H1 (cell line): ENCODE results near the gene MCHR1. TPM values are rescaled to one million over a fixed set of nuclear protein-coding genes. Genes with fewer than 3 reads are reported as not detected.

Source experiments
- CTCF ChIA-PET: fragments of 300-600 bp; sonication (Branson Sonifier 250); formaldehyde crosslinking; loops from one replicate; lab custom pipeline; 2021; ENCODE audit not compliant: partially characterized antibody; lab: Charles Lee
- POLR2A ChIA-PET: fragments of 300-600 bp; sonication (Branson Sonifier 250); formaldehyde crosslinking; loops from one replicate; lab custom pipeline; 2021; ENCODE audit warnings: inconsistent platforms; ENCODE audit not compliant: partially characterized antibody; lab: Charles Lee
- DNase-seq, 2 experiments: peaks; one replicate each; pipeline versions ENCODE4 v3.0.0 to v3.0.0-alpha.2; 2010 to 2022; ENCODE audit warnings: low spot score in 2 of 2, low read depth in 1 of 2, mixed read lengths in 1 of 2
- FAIRE-seq: peaks from 2 replicates; lab custom pipeline; 2011; peaks lifted over from hg19 to GRCh38; lab: Jason Lieb, UNC
- H2AFZ ChIP-seq: 2 replicates; pipeline ENCODE4 v1.8.1; 2012; ENCODE audit warnings: low read length, inconsistent platforms
- H2AK5ac ChIP-seq: 2 replicates; pipeline ENCODE4 v1.6.1; 2013; ENCODE audit warnings: low read depth, low read length
- H2BK120ac ChIP-seq: replicated peaks from 2 replicates; pipeline ENCODE3; 2013; ENCODE audit warnings: low read depth, low read length, inconsistent platforms
- H2BK12ac ChIP-seq: 2 replicates; pipeline ENCODE4 v1.6.1; 2013; ENCODE audit warnings: low read depth, low read length
- H2BK15ac ChIP-seq: 2 replicates; pipeline ENCODE4 v1.6.1; 2013; ENCODE audit warnings: low read length
- H2BK20ac ChIP-seq: 2 replicates; pipeline ENCODE4 v1.6.1; 2013; ENCODE audit warnings: low read length
- H2BK5ac ChIP-seq: 2 replicates; pipeline ENCODE4 v1.6.1; 2013; ENCODE audit warnings: low read depth, low read length
- H3K14ac ChIP-seq: 2 replicates; pipeline ENCODE4 v1.6.1; 2013; ENCODE audit warnings: inconsistent platforms; ENCODE audit not compliant: insufficient read length
- H3K18ac ChIP-seq: 2 replicates; pipeline ENCODE4 v1.6.1; 2013; ENCODE audit warnings: low read length; ENCODE audit errors: extremely low read depth
- H3K23ac ChIP-seq: 2 replicates; pipeline ENCODE4 v1.6.1; 2013; ENCODE audit warnings: inconsistent platforms; ENCODE audit not compliant: insufficient read length
- H3K23me2 ChIP-seq: 2 replicates; pipeline ENCODE4 v1.6.1; 2013; ENCODE audit warnings: low read depth, low read length
- H3K27ac ChIP-seq: 2 replicates; pipeline ENCODE4 v1.6.1; 2011; ENCODE audit warnings: low read depth, low read length, inconsistent platforms
- H3K27me3 ChIP-seq, 4 experiments: replicated peaks in 1 of 4; 1 replicate in 1 of 4; 2 replicates in 3 of 4; pipeline versions ENCODE4 v1.6.1 to v1.8.1; 2011 to 2013; ENCODE audit warnings: low read length in 3 of 4, mild to moderate bottlenecking in 3 of 4, inconsistent platforms in 2 of 4, mixed read lengths in 2 of 4, moderate library complexity in 1 of 4; ENCODE audit not compliant: control insufficient read depth in 3 of 4, insufficient read depth in 3 of 4; ENCODE audit errors: extremely low read depth in 1 of 4
- H3K36me3 ChIP-seq, 4 experiments: 2 replicates each; pipeline versions ENCODE4 v1.6.1 to v1.8.1; 2011 to 2013; ENCODE audit warnings: mild to moderate bottlenecking in 4 of 4, low read length in 3 of 4, moderate library complexity in 2 of 4, control low read depth in 1 of 4, inconsistent platforms in 1 of 4; ENCODE audit not compliant: insufficient read depth in 4 of 4, control insufficient read depth in 2 of 4
- H3K4ac ChIP-seq: replicated peaks from 2 replicates; pipeline ENCODE3; 2013; ENCODE audit warnings: low read length, low read depth, mixed read lengths, inconsistent platforms; ENCODE audit not compliant: insufficient read length
- H3K4me1 ChIP-seq, 4 experiments: replicated peaks in 1 of 4; 1 replicate in 1 of 4; 2 replicates in 3 of 4; pipeline versions ENCODE4 v1.6.1 to v1.8.1; 2011 to 2013; ENCODE audit warnings: low read length in 3 of 4, inconsistent platforms in 2 of 4, mixed read lengths in 1 of 4; ENCODE audit not compliant: insufficient read depth in 4 of 4, control insufficient read depth in 3 of 4
- H3K4me2 ChIP-seq, 2 experiments: 2 replicates each; pipeline versions ENCODE4 v1.6.1 to v1.8.1; 2011 to 2013; ENCODE audit warnings: low read depth in 2 of 2, low read length in 2 of 2, control low read depth in 1 of 2, inconsistent platforms in 1 of 2, mild to moderate bottlenecking in 1 of 2; ENCODE audit not compliant: insufficient read depth in 1 of 2
- H3K4me3 ChIP-seq, 4 experiments: fragments of 200-600, 300-600 bp in 1 of 4; sonication (generic), shearing (Covaris generic), sonication (Bioruptor Twin) in 1 of 4; 2 replicates each; pipeline versions ENCODE4 v1.5.1 to v1.8.1; 2011 to 2016; ENCODE audit warnings: low read length in 4 of 4, low read depth in 3 of 4, control low read depth in 2 of 4, inconsistent platforms in 2 of 4, mild to moderate bottlenecking in 2 of 4, mixed read lengths in 1 of 4, moderate library complexity in 1 of 4; ENCODE audit not compliant: insufficient read depth in 2 of 4; ENCODE audit errors: extremely low read depth in 1 of 4
- H3K56ac ChIP-seq: replicated peaks from 2 replicates; pipeline ENCODE3; 2013; ENCODE audit warnings: low read depth, mild to moderate bottlenecking, mixed read lengths, low read length, inconsistent platforms; ENCODE audit not compliant: insufficient read length
- H3K79me1 ChIP-seq: 2 replicates; pipeline ENCODE4 v1.6.1; 2013; ENCODE audit warnings: low read depth, low read length, control low read depth
- H3K79me2 ChIP-seq, 2 experiments: 2 replicates each; pipeline versions ENCODE4 v1.6.1 to v1.8.1; 2012 to 2013; ENCODE audit warnings: low read length in 2 of 2, mild to moderate bottlenecking in 2 of 2, inconsistent platforms in 1 of 2; ENCODE audit not compliant: insufficient read depth in 2 of 2, control insufficient read depth in 1 of 2
- H3K9ac ChIP-seq, 4 experiments: replicated peaks in 1 of 4; 1 replicate in 1 of 4; 2 replicates in 3 of 4; pipeline versions ENCODE4 v1.6.1 to v1.8.1; 2011 to 2013; ENCODE audit warnings: low read depth in 3 of 4, low read length in 3 of 4, control low read depth in 2 of 4, mild to moderate bottlenecking in 2 of 4, moderate library complexity in 2 of 4, inconsistent platforms in 1 of 4; ENCODE audit errors: extremely low read depth in 1 of 4
- H3K9me3 ChIP-seq, 2 experiments: 2 replicates each; pipeline versions ENCODE4 v1.6.1 to v1.8.1; 2012 to 2013; ENCODE audit warnings: mild to moderate bottlenecking in 2 of 2, moderate library complexity in 2 of 2, control low read depth in 1 of 2, inconsistent platforms in 1 of 2, low read depth in 1 of 2, low read length in 1 of 2, mixed read lengths in 1 of 2; ENCODE audit not compliant: insufficient read depth in 2 of 2
- H4K20me1 ChIP-seq, 2 experiments: replicated peaks in 1 of 2; 2 replicates each; pipeline versions ENCODE3 to v1.8.1; 2011 to 2013; ENCODE audit warnings: inconsistent platforms in 2 of 2, low read length in 2 of 2, mild to moderate bottlenecking in 1 of 2; ENCODE audit not compliant: insufficient read depth in 2 of 2, control insufficient read depth in 1 of 2
- H4K5ac ChIP-seq: 2 replicates; pipeline ENCODE4 v1.6.1; 2013; ENCODE audit warnings: low read length, low read depth, mixed read lengths, inconsistent platforms; ENCODE audit not compliant: insufficient read length
- H4K8ac ChIP-seq: 2 replicates; pipeline ENCODE4 v1.8.0; 2013; ENCODE audit warnings: mild to moderate bottlenecking, moderate library complexity, low read length, inconsistent platforms; ENCODE audit not compliant: insufficient read depth; ENCODE audit errors: extremely low read depth
- H4K91ac ChIP-seq: replicated peaks from 2 replicates; pipeline ENCODE3; 2013; ENCODE audit warnings: low read length, mixed read lengths, inconsistent platforms; ENCODE audit not compliant: insufficient read length
- ASH2L ChIP-seq: fragments of 200-600, 300-600 bp; sonication (generic); IDR thresholded peaks from one replicate; pipeline ENCODE4 v1.7.1; 2017; ENCODE audit warnings: low read length
- BRCA1 ChIP-seq: IDR thresholded peaks from 2 replicates; pipeline ENCODE4 v1.6.1; 2012; ENCODE audit warnings: low read depth, low read length, improper control_type of control experiment
- CEBPB ChIP-seq: IDR thresholded peaks from 2 replicates; pipeline ENCODE4 v1.6.1; 2012; ENCODE audit warnings: low read depth, low read length
- HDAC2 ChIP-seq, 2 experiments: fragments of 300-600 bp in 1 of 2; sonication (generic) in 1 of 2; IDR thresholded peaks; 2 replicates each; pipeline ENCODE4 v1.6.1; 2011 to 2012; ENCODE audit warnings: low read depth in 2 of 2, low read length in 2 of 2, mild to moderate bottlenecking in 2 of 2, moderate library complexity in 2 of 2, borderline replicate concordance in 1 of 2, inconsistent platforms in 1 of 2
- PHF8 ChIP-seq: fragments of 200-600 bp; sonication (generic); conservative IDR thresholded peaks from 2 replicates; pipeline ENCODE4 v1.7.1; 2012; ENCODE audit warnings: low read depth, mild to moderate bottlenecking, inconsistent platforms, low read length, moderate library complexity
- RFX5 ChIP-seq: IDR thresholded peaks from 2 replicates; pipeline ENCODE4 v1.6.1; 2011; ENCODE audit warnings: low read depth, low read length, improper control_type of control experiment, borderline replicate concordance
- RXRA ChIP-seq: IDR thresholded peaks from 2 replicates; pipeline ENCODE4 v1.6.1; 2011; ENCODE audit warnings: low read depth, mild to moderate bottlenecking, low read length, moderate library complexity; ENCODE audit not compliant: insufficient read depth
- SRF ChIP-seq: IDR thresholded peaks from 2 replicates; pipeline ENCODE4 v1.6.1; 2011; ENCODE audit warnings: mild to moderate bottlenecking, low read depth, low read length, moderate library complexity
- TEAD4 ChIP-seq: IDR thresholded peaks from 2 replicates; pipeline ENCODE4 v1.6.1; 2012; ENCODE audit warnings: low read depth, low read length, inconsistent platforms, mixed read lengths
- WGBS, 2 experiments: shearing (Covaris generic) in 1 of 2; methylation state at CpG; one replicate each; pipeline versions ENCODE4 v1.1.6 to v1.1.7; 2013 to 2015; ENCODE audit warnings: low lambda C conversion rate in 2 of 2, mixed read lengths in 2 of 2, inconsistent platforms in 1 of 2, low coverage in 1 of 2, missing lambda C conversion rate in 1 of 2; ENCODE audit not compliant: insufficient replicate concordance in 2 of 2, insufficient coverage in 1 of 2, insufficient read length in 1 of 2; ENCODE audit errors: extremely low coverage in 1 of 2, missing lambda C conversion rate in 1 of 2; 5-methylcytosine and 5-hydroxymethylcytosine counted together
- polyA plus RNA-seq, 7 experiments: library from polyadenylated mRNA; depleted of rRNA in 3 of 7; stranded (reverse) in 5 of 7; unstranded in 2 of 7; fragments of >200 nt in 5 of 7; fragments of 200-250 nt in 2 of 7; gene quantifications; 1 replicate in 5 of 7; 2 replicates in 1 of 7; 4 replicates in 1 of 7; pipeline versions ENCODE4 v1.2.1 to v1.2.3, GENCODE V29; 2011 to 2013; ENCODE audit warnings: missing spikeins in 2 of 7, mixed read lengths in 2 of 7
- total RNA-seq: library from RNA; stranded (reverse); fragmentation: NEBNext Ultra II Directional; extraction: Animal tissue kit (Norgen Biotek cat#: 25700); gene quantifications from 2 replicates; pipeline ENCODE4 v1.2.1, GENCODE V29; 2021
- TF ChIP-seq, protein P1 (sequence below): IDR thresholded peaks from 2 replicates; pipeline ENCODE4 v1.6.1; 2012; ENCODE audit warnings: inconsistent platforms

Gene MCHR1
- total and polyA plus RNA-seq, 2 of the 8 experiments (the other 6 are each of a cell fraction or from before 2014, with no cell fraction given), result 0.91 to 7.6 TPM

DNA sequence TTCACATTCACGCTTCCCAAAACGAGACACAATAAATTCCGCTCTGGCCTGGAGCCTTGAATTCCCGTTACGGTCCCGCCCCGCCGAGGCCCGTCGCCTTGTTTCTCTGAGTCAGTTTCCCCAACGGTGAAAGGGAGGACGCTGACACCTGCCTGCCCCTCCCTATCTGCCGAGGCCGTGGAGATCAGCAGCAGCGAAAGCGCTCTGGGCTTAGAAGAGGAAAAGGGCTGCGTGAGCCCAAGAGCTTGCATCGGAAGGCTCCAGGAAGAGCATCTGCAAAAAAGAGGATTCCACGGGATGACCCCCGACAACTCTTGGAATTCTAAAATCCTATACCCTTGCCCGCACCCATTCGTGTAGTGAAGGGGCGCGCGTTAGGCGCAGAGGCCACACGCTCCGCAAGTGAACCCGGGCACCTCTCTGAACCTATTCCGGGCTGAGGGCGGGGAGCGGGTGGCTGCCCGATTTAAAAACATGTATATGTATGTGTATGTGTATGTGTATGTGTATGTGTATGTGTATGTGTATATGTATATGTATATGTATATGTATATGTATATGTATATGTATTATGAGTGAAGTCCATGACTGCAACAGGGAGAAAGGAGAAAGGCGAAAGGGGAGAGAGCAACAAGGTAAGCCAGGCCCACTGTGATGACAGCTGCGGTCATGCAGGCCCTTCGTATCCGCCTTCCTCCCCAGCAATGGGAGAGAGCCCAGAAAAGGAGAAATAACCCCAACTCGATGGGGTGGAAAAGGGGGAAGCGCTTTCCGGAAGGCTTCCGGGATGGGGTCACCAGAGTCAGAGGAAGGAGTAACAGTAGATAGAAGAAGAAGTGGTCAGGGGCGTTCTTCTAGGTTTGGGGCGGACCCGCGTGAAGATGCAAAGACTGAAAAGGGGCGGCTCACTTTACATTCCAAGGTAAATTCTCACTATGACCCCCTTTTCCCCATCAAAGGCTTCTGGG lies 41.8 kb upstream of the MCHR1 start:
- Histone ChIP-seq H3K14ac (no peak overlapping the region), H4K20me1 (peaks cover 8 to 9% of the 10 kb centered on the region in 2 experiments), H3K18ac (peak overlapping the region; percentile 4), H3K4me3 (peak overlapping the region; percentile 45 to 87 (median 70)), H2BK12ac (0 out of 2 replicates have a peak overlapping the region, but pooled peaks have one; percentile 75), H3K27ac (no peak overlapping the region), H2BK15ac (no peak overlapping the region), H4K8ac (peak overlapping the region; percentile 47; the same call in 1 of the 2 replicates), H3K9ac (peak overlapping the region in 3 of 4 experiments; percentile 45 to 57 (median 56); a peak in 5 of 7 replicates), H3K79me2 (peaks cover 7 to 36% of the 10 kb centered on the region in 2 experiments), H3K36me3 (no peaks in the 10 kb centered on the region), H2BK5ac (no peak overlapping the region), H3K4ac (no peak overlapping the region), H3K9me3 (no peaks in the 10 kb centered on the region), H4K91ac (no peak overlapping the region), H2BK20ac (no peak overlapping the region), H2AFZ (peak overlapping the region; percentile 94), H4K5ac (peak overlapping the region; percentile 45), H2AK5ac (no peak overlapping the region), H3K79me1 (peaks cover 10% of the 10 kb centered on the region), H3K56ac (no peak overlapping the region), H3K27me3 (no peaks in the 10 kb centered on the region), H3K4me2 (peak overlapping the region; percentile 95 to 100), H2BK120ac (no peak overlapping the region), H3K23me2 (peaks cover 13% of the 10 kb centered on the region; the same call in 1 of the 2 replicates), H3K23ac (no peak overlapping the region), H3K4me1 (peaks cover 0 to 8% (median 4%) of the 10 kb centered on the region in 4 experiments; a peak in 6 of 7 replicates)
- FAIRE-seq (no peak), DNase-seq (peak in 1 of 2 experiments; percentile 55)
- WGBS, 2 experiments, result 31% methylated on average over 46 of the region's 46 CpGs; no CpG with 5 or more reads in 1 of the 2 experiments
- CTCF ChIA-PET, result interaction anchor here (0.5 to 1.4 kb wide), 4 partner anchors 8 to 202 kb away, joined by 3 to 5 read pairs (median 4); no protein-coding TSS in a partner anchor
- POLR2A ChIA-PET, result interaction anchor here (0.7 to 1.9 kb wide), 13 partner anchors 9 to 253 kb away, joined by 3 to 8 read pairs (median 3); no protein-coding TSS in a partner anchor
- TF ChIP-seq CEBPB (no peak), TEAD4 (no peak), HDAC2 (IDR thresholded peaks at IDR 0.05; ENCODE audit: borderline replicate concordance in 1 of 2, low read depth in 2 of 2, low read length in 2 of 2) (peak in 1 of 2 experiments; percentile 33; a peak in 1 of 4 replicates), PHF8 (peak; percentile 24), RXRA (no peak), ASH2L (peak; percentile 6), RFX5 (no peak), SRF (no peak), BRCA1 (no peak)
- TF ChIP-seq, protein P1, sequence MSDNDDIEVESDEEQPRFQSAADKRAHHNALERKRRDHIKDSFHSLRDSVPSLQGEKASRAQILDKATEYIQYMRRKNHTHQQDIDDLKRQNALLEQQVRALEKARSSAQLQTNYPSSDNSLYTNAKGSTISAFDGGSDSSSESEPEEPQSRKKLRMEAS, result 0 out of 2 replicates have a peak, but pooled peaks have one; percentile 5
